GM23248 (cell line): ENCODE measurements around the gene MSH3.

Experiments
- EZH2 ChIP-seq: fragments of 200-600 bp; sonication (generic); IDR thresholded peaks from 2 replicates; pipeline ENCODE4 v1.6.1; 2018; ENCODE audit warnings: antibody characterized with exemption, mild to moderate bottlenecking; ENCODE audit not compliant: insufficient read depth, poor library complexity, severe bottlenecking
- EZH2phosphoT487 ChIP-seq: fragments of 200-600 bp; sonication (generic); IDR thresholded peaks from 2 replicates; pipeline ENCODE4 v1.6.1; 2018; ENCODE audit warnings: antibody characterized with exemption, moderate library complexity, mild to moderate bottlenecking, low read depth; ENCODE audit not compliant: insufficient read depth

DNA sequence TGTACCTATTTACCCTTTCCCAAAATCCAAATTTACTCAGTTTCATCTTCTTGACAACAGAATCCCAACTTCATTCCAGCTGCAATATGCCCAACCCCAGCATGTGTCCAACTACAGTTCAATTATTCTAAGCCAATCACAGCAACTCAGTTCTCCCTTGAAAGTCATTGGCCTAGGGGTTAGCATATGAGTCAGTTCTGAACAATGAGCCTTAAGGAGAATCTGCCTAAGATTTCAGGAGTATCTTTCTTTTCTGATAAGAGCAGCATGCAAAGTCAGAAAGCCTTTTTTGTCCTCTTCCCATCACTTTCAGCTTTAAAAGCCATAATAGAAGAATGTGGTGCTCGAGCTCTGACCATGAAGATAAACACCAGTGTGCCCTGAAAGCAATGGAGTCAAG, 261.3 kb downstream of the MSH3 start:
- no peak for TF ChIP-seq EZH2
- no peak for TF ChIP-seq EZH2phosphoT487
